ENCODE measurements around the gene USP22. TPM values are rescaled to one million over a fixed set of nuclear protein-coding genes. Genes with fewer than 3 reads are reported as not detected.

The USP22 gene
- total and polyA plus RNA-seq, 10 of the 15 experiments (the other 5 are each of a cell fraction or from before 2014, with no cell fraction given): 10.8 to 218 (median 98.8) TPM

- Histone ChIP-seq H3K27me3 (replicated peaks in 1 of 2; ENCODE audit: control insufficient read depth in 2 of 2, insufficient read depth in 2 of 2, low read length in 1 of 2) (no peaks in the 10 kb centered on the region), H3K36me3 (ENCODE audit: control insufficient read depth in 2 of 2, insufficient read depth in 2 of 2, low read length in 1 of 2) (peaks cover 58 to 64% of the 10 kb centered on the region in 2 experiments), H3K79me2 (ENCODE audit: control insufficient read depth, insufficient read depth, low read length) (peaks cover 6% of the 10 kb centered on the region), H3K4me1 (ENCODE audit: control insufficient read depth, insufficient read depth, low read length) (no peaks in the 10 kb centered on the region), H3K4me3 (no peak overlapping the region), H3K9ac (ENCODE audit: control insufficient read depth, insufficient read depth, low read length) (no peak overlapping the region), H4K20me1 (ENCODE audit: control insufficient read depth, insufficient read depth) (peaks cover 5% of the 10 kb centered on the region; the same call in 1 of the 2 replicates), H2AFZ (ENCODE audit: control insufficient read depth, low read depth, low read length) (no peak overlapping the region), H3K27ac (ENCODE audit: control insufficient read depth, insufficient read depth) (no peak overlapping the region), H3K4me2 (ENCODE audit: control insufficient read depth, insufficient read depth) (no peak overlapping the region), H3K9me3 (replicated peaks; ENCODE audit: control insufficient read depth, insufficient read depth, low read length) (no peaks in the 10 kb centered on the region)
- DNase-seq (ENCODE audit: low read depth, low spot score) (no peak), FAIRE-seq (no peak), ATAC-seq (no peak)
- BruUV-seq (replicated peaks): no TSS peak
- intact Hi-C loops (cut with micrococcal nuclease; ENCODE audit: unreplicated experiment) (no loop called here), in situ Hi-C loops (cut with MboI) (no loop called here)
- RAD21 ChIA-PET (ENCODE audit: unreplicated experiment): no interaction called here
- CTCF ChIA-PET: no interaction called here
- SMC1A ChIA-PET (ENCODE audit: uncharacterized antibody, unreplicated experiment): no interaction called here
- POLR2A ChIA-PET: no interaction called here
- 99% methylated on average over 10 of the region's 10 CpGs for WGBS (ENCODE audit: insufficient coverage, insufficient replicate concordance, low lambda C conversion rate, missing lambda C conversion rate)
- TF ChIP-seq CEBPZ (IDR thresholded peaks at IDR 0.05; ENCODE audit: low read depth, low read length) (no peak), LARP7 (IDR thresholded peaks at IDR 0.05) (no peak), CBX3 (IDR thresholded peaks at IDR 0.05; ENCODE audit: borderline replicate concordance, low read depth) (no peak), CREB1 (IDR thresholded peaks at IDR 0.05; ENCODE audit: low read depth) (no peak), POU2F2 (IDR thresholded peaks at IDR 0.05; ENCODE audit: borderline replicate concordance, low read depth, low read length) (no peak), CBX5 (IDR thresholded peaks at IDR 0.05; ENCODE audit: low read depth) (no peak), ZNF622 (IDR thresholded peaks at IDR 0.05) (no peak), ZNF24 (IDR thresholded peaks at IDR 0.05) (no peak), TARDBP (IDR thresholded peaks at IDR 0.05; ENCODE audit: borderline replicate concordance) (no peak), ZSCAN29 (IDR thresholded peaks at IDR 0.05) (no peak), KAT2A (conservative IDR thresholded peaks at IDR 0.05; ENCODE audit: control insufficient read depth, low read depth, low read length) (no peak), NFYB (IDR thresholded peaks at IDR 0.05; ENCODE audit: insufficient read depth, low read depth, low read length) (no peak)
- TF ChIP-seq, protein P1, sequence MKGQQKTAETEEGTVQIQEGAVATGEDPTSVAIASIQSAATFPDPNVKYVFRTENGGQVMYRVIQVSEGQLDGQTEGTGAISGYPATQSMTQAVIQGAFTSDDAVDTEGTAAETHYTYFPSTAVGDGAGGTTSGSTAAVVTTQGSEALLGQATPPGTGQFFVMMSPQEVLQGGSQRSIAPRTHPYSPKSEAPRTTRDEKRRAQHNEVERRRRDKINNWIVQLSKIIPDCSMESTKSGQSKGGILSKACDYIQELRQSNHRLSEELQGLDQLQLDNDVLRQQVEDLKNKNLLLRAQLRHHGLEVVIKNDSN (IDR thresholded peaks at IDR 0.05; ENCODE audit: borderline replicate concordance, extremely low read length, insufficient read depth, low read depth, low read length): no peak
- TF ChIP-seq, protein P2, sequence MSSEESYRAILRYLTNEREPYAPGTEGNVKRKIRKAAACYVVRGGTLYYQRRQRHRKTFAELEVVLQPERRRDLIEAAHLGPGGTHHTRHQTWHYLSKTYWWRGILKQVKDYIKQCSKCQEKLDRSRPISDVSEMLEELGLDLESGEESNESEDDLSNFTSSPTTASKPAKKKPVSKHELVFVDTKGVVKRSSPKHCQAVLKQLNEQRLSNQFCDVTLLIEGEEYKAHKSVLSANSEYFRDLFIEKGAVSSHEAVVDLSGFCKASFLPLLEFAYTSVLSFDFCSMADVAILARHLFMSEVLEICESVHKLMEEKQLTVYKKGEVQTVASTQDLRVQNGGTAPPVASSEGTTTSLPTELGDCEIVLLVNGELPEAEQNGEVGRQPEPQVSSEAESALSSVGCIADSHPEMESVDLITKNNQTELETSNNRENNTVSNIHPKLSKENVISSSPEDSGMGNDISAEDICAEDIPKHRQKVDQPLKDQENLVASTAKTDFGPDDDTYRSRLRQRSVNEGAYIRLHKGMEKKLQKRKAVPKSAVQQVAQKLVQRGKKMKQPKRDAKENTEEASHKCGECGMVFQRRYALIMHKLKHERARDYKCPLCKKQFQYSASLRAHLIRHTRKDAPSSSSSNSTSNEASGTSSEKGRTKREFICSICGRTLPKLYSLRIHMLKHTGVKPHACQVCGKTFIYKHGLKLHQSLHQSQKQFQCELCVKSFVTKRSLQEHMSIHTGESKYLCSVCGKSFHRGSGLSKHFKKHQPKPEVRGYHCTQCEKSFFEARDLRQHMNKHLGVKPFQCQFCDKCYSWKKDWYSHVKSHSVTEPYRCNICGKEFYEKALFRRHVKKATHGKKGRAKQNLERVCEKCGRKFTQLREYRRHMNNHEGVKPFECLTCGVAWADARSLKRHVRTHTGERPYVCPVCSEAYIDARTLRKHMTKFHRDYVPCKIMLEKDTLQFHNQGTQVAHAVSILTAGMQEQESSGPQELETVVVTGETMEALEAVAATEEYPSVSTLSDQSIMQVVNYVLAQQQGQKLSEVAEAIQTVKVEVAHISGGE (CRISPR knock-in tag; IDR thresholded peaks at IDR 0.05): no peak
- TF ChIP-seq, protein P3, sequence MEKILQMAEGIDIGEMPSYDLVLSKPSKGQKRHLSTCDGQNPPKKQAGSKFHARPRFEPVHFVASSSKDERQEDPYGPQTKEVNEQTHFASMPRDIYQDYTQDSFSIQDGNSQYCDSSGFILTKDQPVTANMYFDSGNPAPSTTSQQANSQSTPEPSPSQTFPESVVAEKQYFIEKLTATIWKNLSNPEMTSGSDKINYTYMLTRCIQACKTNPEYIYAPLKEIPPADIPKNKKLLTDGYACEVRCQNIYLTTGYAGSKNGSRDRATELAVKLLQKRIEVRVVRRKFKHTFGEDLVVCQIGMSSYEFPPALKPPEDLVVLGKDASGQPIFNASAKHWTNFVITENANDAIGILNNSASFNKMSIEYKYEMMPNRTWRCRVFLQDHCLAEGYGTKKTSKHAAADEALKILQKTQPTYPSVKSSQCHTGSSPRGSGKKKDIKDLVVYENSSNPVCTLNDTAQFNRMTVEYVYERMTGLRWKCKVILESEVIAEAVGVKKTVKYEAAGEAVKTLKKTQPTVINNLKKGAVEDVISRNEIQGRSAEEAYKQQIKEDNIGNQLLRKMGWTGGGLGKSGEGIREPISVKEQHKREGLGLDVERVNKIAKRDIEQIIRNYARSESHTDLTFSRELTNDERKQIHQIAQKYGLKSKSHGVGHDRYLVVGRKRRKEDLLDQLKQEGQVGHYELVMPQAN (conservative IDR thresholded peaks at IDR 0.05): no peak
- TF ChIP-seq, protein P4, sequence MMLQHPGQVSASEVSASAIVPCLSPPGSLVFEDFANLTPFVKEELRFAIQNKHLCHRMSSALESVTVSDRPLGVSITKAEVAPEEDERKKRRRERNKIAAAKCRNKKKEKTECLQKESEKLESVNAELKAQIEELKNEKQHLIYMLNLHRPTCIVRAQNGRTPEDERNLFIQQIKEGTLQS (IDR thresholded peaks at IDR 0.05; ENCODE audit: borderline replicate concordance, extremely low read depth, low read depth, low read length): no peak
Measured at GRCh38 chr17:21017861-21018260, 24.9 kb downstream of the USP22 start.
